AG20443 (cell line): Measurements from ENCODE around the gene AOC1.
"Not testable (repeated sequence)": the region's sequence is repeated elsewhere in the genome, so short reads cannot be mapped to it uniquely, and the experiment has no call there.

Experiments
- DNase-seq: peaks from one replicate; pipeline ENCODE4 v3.0.0; 2012; ENCODE audit warnings: low spot score, mixed read lengths

Gene AOC1

GRCh38 chr7:150897502-150898474 lies 45.5 kb downstream of the AOC1 start:
- no peak for DNase-seq

DNA sequence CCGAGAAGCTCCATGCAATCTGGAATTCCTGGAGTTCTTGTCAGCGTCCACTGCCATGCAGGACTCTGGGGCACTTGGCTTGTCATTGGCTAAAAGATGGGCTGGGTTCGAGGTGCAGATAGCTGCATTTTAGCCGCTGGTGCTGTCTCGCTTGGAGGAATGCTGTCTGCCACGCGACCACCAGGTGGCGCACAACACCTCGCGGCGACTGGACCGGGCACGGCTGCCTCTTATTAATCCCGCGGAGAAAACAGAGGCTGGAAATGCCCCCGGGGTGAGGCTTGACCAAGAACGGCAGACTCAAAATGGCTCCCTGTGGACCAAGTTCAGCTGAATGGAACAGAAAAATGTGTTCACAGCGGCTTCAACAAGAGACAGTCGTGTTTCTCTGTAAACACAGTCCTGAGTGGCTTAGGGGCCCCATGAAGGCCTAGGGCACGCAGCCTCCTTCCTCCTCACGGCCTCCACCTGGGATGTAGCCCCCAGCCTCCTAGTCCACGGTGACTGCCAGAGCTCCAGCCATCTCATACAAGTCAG lies 46.2 kb downstream of the AOC1 start:
- DNase-seq, result peak; percentile 90

- no peak for DNase-seq
Observed at GRCh38 chr7:150900675-150901074, 48.4 kb downstream of the AOC1 start.

- DNase-seq, result no peak
Observed at GRCh38 chr7:150901160-150902035, 49.1 kb downstream of the AOC1 start.

DNA sequence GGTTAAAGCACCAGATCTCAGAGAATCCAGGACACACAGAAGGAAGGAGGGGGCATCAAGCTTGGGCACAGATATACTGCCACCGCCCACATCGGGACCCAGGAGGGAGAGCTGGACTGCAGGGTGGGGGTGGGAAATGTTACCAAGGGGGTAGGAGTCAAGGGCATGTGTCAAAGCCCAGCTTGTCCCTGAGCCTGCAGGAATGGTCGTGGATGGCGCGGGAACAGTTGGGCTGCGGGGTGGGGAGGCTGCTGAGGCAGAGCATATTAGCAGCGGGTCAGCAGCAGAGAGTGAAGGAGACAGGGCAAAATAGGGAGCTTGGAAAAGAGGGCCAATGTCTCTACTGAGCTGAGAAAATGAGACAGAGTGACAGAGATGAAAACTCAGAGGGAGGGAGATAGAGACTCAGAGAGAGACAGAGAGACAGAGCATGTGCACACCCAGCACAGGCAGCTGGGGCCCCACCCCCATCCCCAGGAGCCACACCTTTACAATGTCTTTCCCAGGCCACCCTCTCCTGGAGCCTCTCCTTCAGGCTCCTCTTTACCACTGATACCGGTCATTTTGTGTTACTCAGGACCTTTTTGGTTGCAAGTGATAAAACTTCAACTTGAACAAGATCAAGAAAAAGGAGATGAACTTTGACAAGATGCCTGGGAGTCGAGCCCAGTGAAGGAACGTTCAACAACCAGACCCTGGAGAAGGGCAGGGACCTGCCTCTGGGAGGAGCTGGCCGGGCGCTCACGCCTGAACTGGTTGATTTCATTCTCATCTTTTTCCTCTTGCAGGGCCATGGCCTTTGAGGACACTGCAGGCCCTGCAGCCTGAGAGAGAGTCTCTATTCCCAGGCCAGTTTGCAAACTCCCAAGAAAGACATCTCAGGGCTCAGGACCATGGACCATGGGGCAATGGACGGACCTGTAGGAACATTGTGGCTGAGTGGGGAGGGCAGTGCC lies 50.0 kb downstream of the AOC1 start:
- no peak for DNase-seq

- peak; percentile 81 for DNase-seq
Observed at GRCh38 chr7:150903606-150904005, 51.3 kb downstream of the AOC1 start.

DNA sequence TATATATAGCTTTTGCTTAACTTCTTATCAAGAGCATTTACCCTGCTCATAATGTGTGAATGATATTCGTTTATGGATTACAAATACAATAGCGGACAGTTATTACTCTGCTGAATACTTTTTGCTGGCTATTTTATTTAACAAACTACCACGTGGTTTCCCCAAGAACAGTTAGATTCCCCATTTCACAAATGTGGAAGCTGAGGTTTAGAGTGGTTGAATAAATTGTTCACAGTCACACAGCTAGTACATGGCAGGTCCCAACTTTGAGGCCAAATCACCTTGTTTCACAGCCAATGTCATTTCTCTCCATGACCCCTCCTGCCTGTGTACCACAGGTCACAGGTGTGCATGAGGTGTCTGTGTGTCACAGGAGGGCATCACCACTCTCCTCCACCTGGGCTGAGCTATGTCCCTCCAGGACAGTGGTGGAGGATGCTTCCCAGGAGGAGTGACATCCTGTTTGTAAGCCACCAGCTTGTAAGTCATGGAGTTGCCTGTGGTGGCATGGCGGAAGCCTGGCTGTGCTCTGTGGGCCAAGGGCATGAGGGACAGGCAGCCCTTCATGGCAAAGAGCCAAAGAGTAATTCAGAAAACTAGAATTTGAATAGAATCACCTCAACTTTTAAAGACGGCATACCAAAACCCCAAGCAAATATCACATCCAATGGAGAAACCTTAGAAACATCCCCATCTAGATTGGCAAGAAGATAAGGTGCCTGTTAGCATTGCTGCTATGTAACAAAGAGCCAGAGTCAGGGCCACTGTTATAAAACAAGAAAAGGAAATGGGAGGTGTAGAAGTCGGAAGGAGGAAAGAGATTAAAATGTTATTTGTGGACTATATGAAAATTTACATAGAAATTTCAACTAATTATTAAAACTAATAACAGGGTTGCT lies 51.9 kb downstream of the AOC1 start:
- no peak for DNase-seq

- no peak for DNase-seq
Observed at GRCh38 chr7:150908173-150908572, 55.9 kb downstream of the AOC1 start.

GRCh38 chr7:150909200-150909995 lies 57.1 kb downstream of the AOC1 start:
- no peak for DNase-seq

- DNase-seq, result not testable (repeated sequence)
Observed at GRCh38 chr7:150910305-150910995, 58.1 kb downstream of the AOC1 start.

- DNase-seq, result no peak
Observed at GRCh38 chr7:150910996-150911422, 58.7 kb downstream of the AOC1 start.
